Psoas muscle (tissue), 8 donors: Measurements from ENCODE around the gene STX1A. TPM values are rescaled to one million over a fixed set of nuclear protein-coding genes. Genes with fewer than 3 reads are reported as not detected.
"Not testable (repeated sequence)": the region's sequence is repeated elsewhere in the genome, so short reads cannot be mapped to it uniquely, and the experiment has no call there.

ENCODE experiments used
- ATAC-seq, 4 donors: fragments of 200-7000 bp; cut with Tn5 transposase; one replicate each; pipeline ENCODE4 v1.9.1; 2020; ENCODE audit warnings: moderate library complexity in 3 of 4, mild to moderate bottlenecking in 2 of 4
- DNase-seq, 2 donors: peaks; one replicate each; pipeline ENCODE4 v3.0.0-alpha.2; 2020
- H3K27ac ChIP-seq: fragments of 200-600 bp; one replicate; pipeline ENCODE4 v1.8.0; 2022
- H3K27me3 ChIP-seq, 3 donors: fragments of 200-600 bp in 1 of 3; one replicate each; pipeline versions ENCODE4 v1.6.1 to v1.8.0; 2013 to 2022; ENCODE audit warnings: low read length in 2 of 3, mild to moderate bottlenecking in 2 of 3, moderate library complexity in 1 of 3; ENCODE audit not compliant: insufficient read depth in 3 of 3
- H3K36me3 ChIP-seq, 2 donors: fragments of 200-600 bp in 1 of 2; one replicate each; pipeline versions ENCODE4 v1.6.1 to v1.8.0; 2013 to 2022; ENCODE audit warnings: low read depth in 1 of 2, mild to moderate bottlenecking in 1 of 2, moderate library complexity in 1 of 2; ENCODE audit not compliant: insufficient read depth in 1 of 2
- H3K4me1 ChIP-seq: fragments of 200-600 bp; one replicate; pipeline ENCODE4 v1.8.0; 2022
- H3K4me3 ChIP-seq: fragments of 200-600 bp; one replicate; pipeline ENCODE4 v1.8.0; 2022; ENCODE audit warnings: mild to moderate bottlenecking
- H3K9me3 ChIP-seq: fragments of 200-600 bp; one replicate; pipeline ENCODE4 v1.8.0; 2022
- WGBS, 3 donors: extraction: QIAGEN DNeasy Blood & Tissue Kit; methylation state at CpG; one replicate each; pipeline versions ENCODE4 v1.1.6 to v1.1.7; 2013; 5-methylcytosine and 5-hydroxymethylcytosine counted together
- intact Hi-C, 2 donors: fragments of 100-400 bp; cut with DNase I; formaldehyde crosslinking; loops; one replicate each; pipeline versions ENCODE4 v1.11.0 to v1.14.2; 2022
- polyA plus RNA-seq, 3 donors: library from polyadenylated mRNA; stranded (reverse); fragments of 200-250 nt; gene quantifications; one replicate each; pipeline ENCODE4 v1.2.3, GENCODE V29; 2013
- total RNA-seq, 4 donors: library from RNA; stranded (reverse); fragmentation: NEBNext Ultra II Directional in 2 of 4; extraction: Animal tissue kit (Norgen Biotek cat#: 25700) in 2 of 4; gene quantifications; one replicate each; pipeline versions ENCODE4 v1.2.1 to v1.2.4, GENCODE V29; 2021 to 2023
- TF ChIP-seq, protein P1 (sequence below): fragments of 200-600 bp; IDR thresholded peaks from one replicate; pipeline ENCODE4 v1.8.0; 2022; ENCODE audit warnings: antibody characterized with exemption
- donor health status: healthy with polysubstance abuse.
- donor health status: DM: no; HTN: no; CAD: no; lungs with moderate emphysema.
- donor health status: Bipolar disorder and iron deficiency.
- donor health status: healthy.
- donor health status: DM: yes; HTN: yes; CAD: no.
- donor health status: DM: no; HTN: no; CAD: no.
- donor health status: DM: no; HTN: no; CAD: no.
- donor health status: DM: yes; HTN: yes; CAD: no.

Gene STX1A
- total and polyA plus RNA-seq, 7 donors, result 1.9 to 5.4 (median 2.8) TPM

DNA sequence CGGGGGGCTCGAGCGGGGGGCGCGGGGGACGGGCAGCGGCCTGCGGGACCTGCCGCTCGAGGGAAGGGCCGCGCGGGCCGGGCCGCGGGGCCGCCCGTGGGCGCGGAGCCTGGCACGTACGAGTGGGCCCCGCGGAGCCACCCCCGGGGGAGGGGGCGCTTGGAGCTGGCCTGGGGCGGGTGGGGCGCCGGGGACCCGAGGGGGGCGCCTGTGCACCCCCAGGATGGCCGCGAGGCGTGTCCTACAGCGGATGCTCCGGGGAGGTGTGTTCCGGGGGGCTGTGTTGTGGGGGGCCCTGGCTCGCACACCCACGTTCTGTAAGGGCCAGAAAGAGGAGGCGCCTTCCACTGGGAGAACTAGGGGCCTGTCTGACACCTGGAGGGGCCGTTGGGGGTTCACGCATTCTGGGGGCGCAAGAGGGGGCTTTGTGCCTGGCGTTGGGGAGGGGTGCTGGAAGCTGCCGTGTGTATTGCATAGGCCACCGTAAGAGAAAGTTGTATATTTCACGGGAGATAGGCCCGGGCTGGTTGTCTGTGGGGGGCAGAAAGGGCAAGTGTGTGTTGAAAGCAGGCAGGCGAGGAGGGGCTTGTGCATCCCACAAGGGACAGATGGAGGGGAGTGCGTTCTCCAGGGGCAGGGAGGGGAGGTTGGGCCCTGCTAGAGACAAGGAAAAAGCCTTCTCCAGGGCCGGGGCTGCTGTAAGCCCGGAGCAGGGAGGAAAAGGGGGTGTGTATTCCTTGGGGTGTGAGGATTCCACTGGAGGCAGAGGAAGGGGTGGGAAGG lies 51.2 kb downstream of the STX1A start:
- Histone ChIP-seq H3K27ac (no peak overlapping the region), H3K4me3 (peak overlapping the region; percentile 68), H3K27me3 (no peaks in the 10 kb centered on the region), H3K36me3 (no peaks in the 10 kb centered on the region), H3K4me1 (no peaks in the 10 kb centered on the region), H3K9me3 (no peaks in the 10 kb centered on the region)
- WGBS, 3 donors, result 2 to 6% (median 4%) methylated on average over 29 to 52 of the region's 52 CpGs
- ATAC-seq, result no peak
- TF ChIP-seq, protein P1, sequence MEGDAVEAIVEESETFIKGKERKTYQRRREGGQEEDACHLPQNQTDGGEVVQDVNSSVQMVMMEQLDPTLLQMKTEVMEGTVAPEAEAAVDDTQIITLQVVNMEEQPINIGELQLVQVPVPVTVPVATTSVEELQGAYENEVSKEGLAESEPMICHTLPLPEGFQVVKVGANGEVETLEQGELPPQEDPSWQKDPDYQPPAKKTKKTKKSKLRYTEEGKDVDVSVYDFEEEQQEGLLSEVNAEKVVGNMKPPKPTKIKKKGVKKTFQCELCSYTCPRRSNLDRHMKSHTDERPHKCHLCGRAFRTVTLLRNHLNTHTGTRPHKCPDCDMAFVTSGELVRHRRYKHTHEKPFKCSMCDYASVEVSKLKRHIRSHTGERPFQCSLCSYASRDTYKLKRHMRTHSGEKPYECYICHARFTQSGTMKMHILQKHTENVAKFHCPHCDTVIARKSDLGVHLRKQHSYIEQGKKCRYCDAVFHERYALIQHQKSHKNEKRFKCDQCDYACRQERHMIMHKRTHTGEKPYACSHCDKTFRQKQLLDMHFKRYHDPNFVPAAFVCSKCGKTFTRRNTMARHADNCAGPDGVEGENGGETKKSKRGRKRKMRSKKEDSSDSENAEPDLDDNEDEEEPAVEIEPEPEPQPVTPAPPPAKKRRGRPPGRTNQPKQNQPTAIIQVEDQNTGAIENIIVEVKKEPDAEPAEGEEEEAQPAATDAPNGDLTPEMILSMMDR, result no peak
- peak; percentile 27 to 40 for DNase-seq
- intact Hi-C loops, result loop anchor here in 1 of 2 donors (5.0 kb wide), 1 partner anchor 61 kb away; no protein-coding TSS in a partner anchor

DNA sequence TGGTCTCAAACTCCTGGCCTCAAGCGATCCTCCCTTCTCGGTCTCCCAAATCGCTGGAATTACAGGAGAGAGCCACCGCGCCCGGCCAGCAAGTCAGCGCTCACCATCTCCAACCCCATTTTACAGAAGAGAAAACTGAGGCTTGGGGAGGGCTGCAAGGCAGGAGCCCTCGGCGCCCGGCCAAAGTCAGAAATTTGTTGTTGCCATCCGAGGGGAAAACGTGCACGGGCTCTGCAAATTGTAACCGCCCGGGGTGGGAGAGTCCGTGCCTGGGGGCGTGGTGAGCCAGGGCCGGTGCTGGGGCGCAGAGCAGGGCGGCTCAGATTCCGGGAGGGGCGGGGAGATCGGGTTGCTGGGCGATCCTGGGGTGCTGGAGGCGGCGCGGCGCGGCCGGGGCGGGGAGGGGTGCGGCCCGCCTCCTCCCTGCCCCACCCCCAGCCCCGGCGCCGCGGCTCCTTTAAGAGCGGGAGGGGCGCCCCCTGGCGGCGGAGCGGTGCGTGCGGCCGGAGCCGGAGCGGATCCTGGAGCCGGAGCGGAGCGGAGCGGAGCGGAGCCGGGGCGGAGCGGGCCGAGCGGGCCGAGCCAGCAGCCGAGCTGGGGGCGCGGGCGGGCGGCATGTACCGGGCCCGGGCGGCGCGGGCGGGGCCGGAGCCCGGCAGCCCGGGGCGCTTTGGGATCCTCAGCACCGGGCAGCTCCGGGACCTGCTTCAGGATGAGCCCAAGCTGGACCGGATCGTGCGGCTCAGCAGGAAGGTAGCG lies 51.9 kb downstream of the STX1A start, which contains the start of gene VPS37D:
TSS of gene VPS37D (plus strand) at position 488 of the 759 bp plus-strand sequence. CDS start at position 616, 128 bp downstream.
- H3K4me3 ChIP-seq, result peak within 1 kb of the TSS; percentile 68
- peak; percentile 95 to 99 (median 96) for ATAC-seq
- intact Hi-C loops, result loop anchor here (2.0 to 5.0 kb wide), 3 partner anchors 53 to 61 kb away; no protein-coding TSS in a partner anchor
- no peaks in the 10 kb centered on the region for H3K27me3 ChIP-seq
- whole genome bisulfite sequencing, 3 donors, result 2 to 5% (median 3%) methylated on average over 37 to 79 of the region's 79 CpGs
- H3K27ac ChIP-seq, result no peak within 1 kb of the TSS
- DNase-seq, result peak; percentile 91 to 94
- no peaks in the 10 kb centered on the region for H3K9me3 ChIP-seq
- H3K4me1 ChIP-seq, result no peaks in the 10 kb centered on the region
- TF ChIP-seq, protein P1, result peak; percentile 87
- H3K36me3 ChIP-seq, result no peaks in the 10 kb centered on the region

DNA sequence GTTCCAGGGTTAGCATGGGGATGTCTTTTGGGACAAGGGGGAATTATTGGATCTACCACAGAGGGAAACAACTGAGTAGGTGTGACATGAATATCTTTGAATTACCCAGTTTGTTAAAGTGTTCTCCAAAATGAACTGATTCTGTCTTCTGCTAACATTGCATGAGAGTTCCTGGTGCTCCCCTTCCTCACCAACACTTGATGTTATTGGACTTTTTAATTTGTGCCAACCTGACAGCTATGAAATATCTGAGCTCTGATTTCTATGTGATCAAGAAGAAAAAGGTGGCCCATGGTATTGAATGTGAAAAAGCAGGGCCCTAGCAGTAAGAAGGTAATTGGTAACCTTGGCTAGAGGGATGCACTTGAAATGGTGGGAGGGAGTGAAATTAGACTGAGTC lies 56.4 kb downstream of the STX1A start:
- Histone ChIP-seq H3K9me3 (no peaks in the 10 kb centered on the region), H3K36me3 (no peaks in the 10 kb centered on the region), H3K4me3 (no peak overlapping the region), H3K4me1 (no peaks in the 10 kb centered on the region), H3K27ac (no peak overlapping the region), H3K27me3 (no peaks in the 10 kb centered on the region)
- DNase-seq (no peak), ATAC-seq (no peak)
- TF ChIP-seq, protein P1, result no peak
- intact Hi-C loops, result no loop called here

- DNase-seq, H3K36me3 ChIP-seq, H3K27me3 ChIP-seq, H3K4me3 ChIP-seq, H3K4me1 ChIP-seq, H3K27ac ChIP-seq, intact Hi-C loops, H3K9me3 ChIP-seq, ATAC-seq: not testable (repeated sequence)
- WGBS, 3 donors, result 56 to 72% (median 60%) methylated on average over 4 of the region's 4 CpGs
These were observed 58.9 kb downstream of the STX1A start for GRCh38 chr7:73660594-73660993.

GRCh38 chr7:73659983-73660382 lies 59.5 kb downstream of the STX1A start:
- no peak overlapping the region for H3K4me3 ChIP-seq
- TF ChIP-seq, protein P1, result no peak
- DNase-seq (no peak), ATAC-seq (no peak)
- H3K27me3 ChIP-seq, result no peaks in the 10 kb centered on the region
- no peaks in the 10 kb centered on the region for H3K4me1 ChIP-seq
- H3K9me3 ChIP-seq, result no peaks in the 10 kb centered on the region
- 47 to 58% (median 58%) methylated on average over 8 of the region's 8 CpGs for WGBS, 3 donors
- intact Hi-C loops, result no loop called here
- H3K27ac ChIP-seq, result no peak overlapping the region
- H3K36me3 ChIP-seq, result no peaks in the 10 kb centered on the region

DNA sequence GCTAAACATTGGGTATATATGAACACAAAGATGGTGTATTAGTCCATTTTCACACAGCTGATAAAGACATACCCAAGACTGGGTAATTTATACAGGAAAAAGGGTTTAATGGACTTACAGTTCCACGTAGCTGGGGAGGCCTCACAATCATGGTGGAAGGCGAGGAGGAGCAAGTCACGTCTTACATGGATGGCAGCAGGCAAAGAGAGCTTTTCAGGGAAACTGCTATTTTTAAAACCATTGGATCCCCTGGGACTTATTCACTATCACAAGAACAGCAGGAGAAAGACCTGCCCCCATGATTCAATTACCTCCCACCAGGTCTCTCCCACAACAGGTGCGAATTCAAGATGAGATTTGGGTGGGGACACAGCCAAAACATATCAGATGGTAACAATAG lies 64.2 kb downstream of the STX1A start:
- H3K27me3 ChIP-seq, H3K4me1 ChIP-seq, intact Hi-C loops, H3K9me3 ChIP-seq, ATAC-seq, DNase-seq, H3K4me3 ChIP-seq, H3K27ac ChIP-seq, H3K36me3 ChIP-seq: not testable (repeated sequence)
- 71 to 86% (median 83%) methylated on average over 4 of the region's 4 CpGs for WGBS, 3 donors
